ENCODE results near the gene UNC13A. TPM values are rescaled to one million over a fixed set of nuclear protein-coding genes. Genes with fewer than 3 reads are reported as not detected.

UNC13A gene
- total RNA-seq, 1 experiment from 2014 or later = 41.1 TPM

- Mint-ChIP-seq H3K27me3 (ENCODE audit: low read depth) (no peaks in the 10 kb centered on the region; the same call in 1 of the 2 replicates), H3K4me3 (peak overlapping the region; percentile 99), H3K36me3 (peaks cover 3% of the 10 kb centered on the region; the same call in 1 of the 2 replicates), H3K4me1 (peaks cover 18% of the 10 kb centered on the region), H3K27ac (peak overlapping the region; percentile 93), H3K9me3 (no peaks in the 10 kb centered on the region)
- ATAC-seq (peak; percentile 7), DNase-seq (ENCODE audit: low spot score) (peak; percentile 59)
- no peak for TF ChIP-seq IRF2 (CRISPR knock-in tag; IDR thresholded peaks at IDR 0.05; ENCODE audit: borderline replicate concordance, low read depth)
- TF ChIP-seq ZNF317 (CRISPR knock-in tag; IDR thresholded peaks at IDR 0.05; ENCODE audit: borderline replicate concordance, low read depth) = no peak
- 0 out of 2 replicates have a peak, but pooled peaks have one; percentile 20 for TF ChIP-seq SP1 (CRISPR knock-in tag; conservative IDR thresholded peaks at IDR 0.05)
- peak; percentile 44; the same call in 1 of the 2 replicates for TF ChIP-seq FOXP1 (CRISPR knock-in tag; IDR thresholded peaks at IDR 0.05; ENCODE audit: borderline replicate concordance)
- TF ChIP-seq RELA (CRISPR knock-in tag; IDR thresholded peaks at IDR 0.05; ENCODE audit: borderline replicate concordance) = no peak
- no peak for TF ChIP-seq GABPB1 (CRISPR knock-in tag; IDR thresholded peaks at IDR 0.05)
- TF ChIP-seq KAT7 (CRISPR knock-in tag; IDR thresholded peaks at IDR 0.05; ENCODE audit: borderline replicate concordance) = 0 out of 2 replicates have a peak, but pooled peaks have one; percentile 44
- 0 out of 2 replicates have a peak, but pooled peaks have one; percentile 17 for TF ChIP-seq IRF1 (CRISPR knock-in tag; IDR thresholded peaks at IDR 0.05)
- POLR2A ChIA-PET = interaction anchor here (0.6 kb wide), 1 partner anchor 369 kb away, joined by 9 read pairs; no protein-coding TSS in a partner anchor
- CTCF ChIA-PET = interaction anchor here (0.9 to 1.9 kb wide), 10 partner anchors 10 to 246 kb away, joined by 3 to 16 read pairs (median 4); partner anchors contain the start of gene RPL18A
Measured at GRCh38 chr19:17687141-17687856, 855 bp downstream of the UNC13A start.

GRCh38 chr19:17686592-17687024 lies 1.5 kb downstream of the UNC13A start:
- Mint-ChIP-seq H3K27me3 (ENCODE audit: low read depth) (no peaks in the 10 kb centered on the region), H3K4me3 (peak overlapping the region; percentile 99), H3K36me3 (peaks cover 3% of the 10 kb centered on the region; the same call in 1 of the 2 replicates), H3K9me3 (no peaks in the 10 kb centered on the region), H3K4me1 (peaks cover 19% of the 10 kb centered on the region), H3K27ac (peak overlapping the region; percentile 93; the same call in 1 of the 2 replicates)
- CTCF ChIA-PET = interaction anchor here (0.9 to 1.9 kb wide), 11 partner anchors 10 to 245 kb away, joined by 3 to 16 read pairs (median 4); partner anchors contain the start of gene RPL18A
- POLR2A ChIA-PET = interaction anchor here (0.6 kb wide), 1 partner anchor 370 kb away, joined by 9 read pairs; no protein-coding TSS in a partner anchor
- peak; percentile 84 for DNase-seq (ENCODE audit: low spot score)
- peak; percentile 13 for ATAC-seq
- TF ChIP-seq HMGA2 (CRISPR knock-in tag; IDR thresholded peaks at IDR 0.05) (no peak), ESRRA (CRISPR knock-in tag; IDR thresholded peaks at IDR 0.05; ENCODE audit: borderline replicate concordance) (no peak), ZNF281 (CRISPR knock-in tag; IDR thresholded peaks at IDR 0.05) (0 out of 2 replicates have a peak, but pooled peaks have one; percentile 10), USF2 (CRISPR knock-in tag; IDR thresholded peaks at IDR 0.05) (no peak), PREB (CRISPR knock-in tag; IDR thresholded peaks at IDR 0.05; ENCODE audit: borderline replicate concordance) (no peak), ZBTB21 (CRISPR knock-in tag; IDR thresholded peaks at IDR 0.05; ENCODE audit: borderline replicate concordance) (no peak), SMAD4 (CRISPR knock-in tag; IDR thresholded peaks at IDR 0.05) (no peak), ZNF423 (CRISPR knock-in tag; IDR thresholded peaks at IDR 0.05) (peak; percentile 69), ZSCAN18 (CRISPR knock-in tag; IDR thresholded peaks at IDR 0.05) (no peak), ZMAT4 (CRISPR knock-in tag; IDR thresholded peaks at IDR 0.05) (no peak), ARID4B (CRISPR knock-in tag; IDR thresholded peaks at IDR 0.05; ENCODE audit: borderline replicate concordance) (no peak)

Data from WTC11 (cell line).